ENCODE results near the gene TRAPPC8.
A peak's percentile ranks its signal among the peaks of the same experiment; 100 is the strongest.

The TRAPPC8 gene

DNA sequence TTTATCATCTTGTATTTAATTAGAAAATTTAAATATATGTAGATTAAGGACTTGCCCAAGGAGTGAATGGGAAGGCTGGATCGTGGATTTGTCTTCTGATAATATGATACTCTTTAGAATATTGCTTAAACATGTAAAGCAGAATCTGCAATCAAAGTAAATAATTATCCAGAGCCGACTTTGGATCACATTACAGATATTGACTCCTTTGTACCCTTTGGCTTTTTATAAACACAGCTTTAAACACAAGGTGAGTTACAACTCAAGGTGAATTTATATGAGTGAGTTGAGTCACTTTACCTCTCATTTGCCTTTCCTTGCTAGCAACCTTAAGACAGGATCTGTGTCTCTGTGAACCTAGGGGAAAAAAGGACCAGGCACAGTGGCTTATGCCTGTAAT, 144.5 kb downstream of the TRAPPC8 start:
- Histone ChIP-seq H4K20me1 (no peaks in the 10 kb centered on the region), H3K36me3 (no peaks in the 10 kb centered on the region), H3K9me3 (replicated peaks in 1 of 11) (no peaks in the 10 kb centered on the region), H3K4me1 (peaks cover 0 to 7% (median 0%) of the 10 kb centered on the region in 10 experiments; a peak in 3 of 20 replicates), H3K27me3 (no peaks in the 10 kb centered on the region), H3K27ac (no peak overlapping the region), H3K4me3 (no peak overlapping the region), H3K9ac (no peak overlapping the region), H3K4me2 (no peak overlapping the region)
- TF ChIP-seq Cebpa-rat (IDR thresholded peaks at IDR 0.05) = no peak

DNA sequence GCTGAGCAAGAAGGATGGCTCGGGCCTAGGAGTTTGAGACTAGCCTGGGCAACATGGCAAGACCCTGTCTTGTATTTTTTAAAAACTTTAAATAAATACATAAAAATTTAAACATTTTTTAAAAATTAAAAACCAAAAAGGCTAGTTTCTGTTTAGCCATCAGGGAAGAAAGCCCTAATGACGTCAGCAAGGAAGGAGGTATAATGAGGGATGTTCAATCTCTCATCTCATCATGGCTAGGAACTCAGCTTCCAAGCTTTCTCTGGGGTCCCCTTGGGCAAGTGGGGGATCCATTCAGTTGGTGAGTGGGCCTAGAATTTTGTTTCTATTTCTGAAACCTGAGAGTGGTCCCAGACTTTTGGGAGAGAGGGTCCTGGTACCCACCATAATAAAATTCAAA, 147.2 kb downstream of the TRAPPC8 start:
- no peaks in the 10 kb centered on the region for H3K9me3 ChIP-seq (replicated peaks in 1 of 11)
- no peaks in the 10 kb centered on the region for H3K27me3 ChIP-seq
- no peak overlapping the region for H3K9ac ChIP-seq
- H4K20me1 ChIP-seq = no peaks in the 10 kb centered on the region; a peak in 1 of 22 replicates
- no peak overlapping the region for H3K4me2 ChIP-seq
- no peak overlapping the region for H3K27ac ChIP-seq
- no peaks in the 10 kb centered on the region for H3K36me3 ChIP-seq
- TF ChIP-seq Cebpa-rat (IDR thresholded peaks at IDR 0.05) = no peak
- no peak overlapping the region for H3K4me3 ChIP-seq
- H3K4me1 ChIP-seq = peaks cover 12 to 30% (median 17%) of the 10 kb centered on the region in 10 experiments

DNA sequence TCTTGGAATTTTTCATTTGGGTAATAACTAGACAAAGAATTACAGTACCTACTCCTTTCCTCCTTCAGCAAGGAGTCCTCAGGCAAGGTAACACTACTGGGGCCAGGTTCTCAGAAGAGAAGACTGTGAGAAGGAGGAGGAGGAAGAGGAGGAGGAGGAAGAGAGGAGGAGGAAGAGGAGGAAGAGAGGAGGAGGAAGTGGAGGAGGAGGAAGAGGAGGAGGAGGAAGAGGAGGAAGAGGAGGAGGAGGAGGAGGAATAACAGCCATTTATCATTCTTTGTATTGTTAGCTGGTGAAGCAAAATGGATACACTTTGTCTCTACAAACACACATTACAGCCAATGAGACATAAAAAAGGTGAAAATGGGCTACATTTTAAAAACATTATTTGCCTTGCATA, 149.4 kb downstream of the TRAPPC8 start:
- no peak for TF ChIP-seq Cebpa-rat (IDR thresholded peaks at IDR 0.05)
- H3K9ac ChIP-seq = no peak overlapping the region

DNA sequence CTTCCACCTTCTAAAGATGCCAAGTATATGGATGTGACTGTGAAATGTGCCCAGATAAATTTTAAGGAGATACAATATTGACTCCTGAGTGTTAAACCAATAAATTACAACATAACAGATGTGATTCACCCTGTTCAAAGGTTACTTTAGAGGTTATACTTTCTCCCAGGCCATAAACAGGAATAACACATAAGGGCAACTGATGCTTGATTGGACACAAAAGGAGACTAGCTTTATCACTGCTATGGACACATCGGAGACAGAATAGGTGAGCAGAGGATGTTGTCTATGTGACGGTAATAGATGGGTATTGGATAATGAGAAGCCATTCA, 150.4 kb downstream of the TRAPPC8 start:
- H3K27me3 ChIP-seq = no peaks in the 10 kb centered on the region
- TF ChIP-seq Cebpa-rat (IDR thresholded peaks at IDR 0.05) = no peak
- no peak overlapping the region for H3K4me3 ChIP-seq
- H3K4me1 ChIP-seq = peaks cover 12 to 31% (median 17%) of the 10 kb centered on the region in 10 experiments
- H3K27ac ChIP-seq = 0 out of 22 replicates have a peak overlapping the region, but pooled peaks of 2 of the 11 experiments have one; percentile 11 to 14
- no peaks in the 10 kb centered on the region; a peak in 1 of 22 replicates for H4K20me1 ChIP-seq
- H3K36me3 ChIP-seq = no peaks in the 10 kb centered on the region
- peak overlapping the region in 10 of 11 experiments; percentile 21 to 76 (median 48); a peak in 16 of 22 replicates for H3K4me2 ChIP-seq
- no peaks in the 10 kb centered on the region for H3K9me3 ChIP-seq (replicated peaks in 1 of 11)
- H3K9ac ChIP-seq = no peak overlapping the region

More for the DNA sequence above, 149.4 kb downstream of the TRAPPC8 start:
- Histone ChIP-seq H3K4me1 (peaks cover 12 to 31% (median 17%) of the 10 kb centered on the region in 10 experiments), H3K4me3 (no peak overlapping the region), H3K27ac (no peak overlapping the region), H3K9me3 (replicated peaks in 1 of 11) (no peaks in the 10 kb centered on the region), H3K27me3 (no peaks in the 10 kb centered on the region), H3K4me2 (peak overlapping the region in 1 of 11 experiments; percentile 42; a peak in 1 of 22 replicates), H3K36me3 (no peaks in the 10 kb centered on the region), H4K20me1 (no peaks in the 10 kb centered on the region; a peak in 1 of 22 replicates)

DNA sequence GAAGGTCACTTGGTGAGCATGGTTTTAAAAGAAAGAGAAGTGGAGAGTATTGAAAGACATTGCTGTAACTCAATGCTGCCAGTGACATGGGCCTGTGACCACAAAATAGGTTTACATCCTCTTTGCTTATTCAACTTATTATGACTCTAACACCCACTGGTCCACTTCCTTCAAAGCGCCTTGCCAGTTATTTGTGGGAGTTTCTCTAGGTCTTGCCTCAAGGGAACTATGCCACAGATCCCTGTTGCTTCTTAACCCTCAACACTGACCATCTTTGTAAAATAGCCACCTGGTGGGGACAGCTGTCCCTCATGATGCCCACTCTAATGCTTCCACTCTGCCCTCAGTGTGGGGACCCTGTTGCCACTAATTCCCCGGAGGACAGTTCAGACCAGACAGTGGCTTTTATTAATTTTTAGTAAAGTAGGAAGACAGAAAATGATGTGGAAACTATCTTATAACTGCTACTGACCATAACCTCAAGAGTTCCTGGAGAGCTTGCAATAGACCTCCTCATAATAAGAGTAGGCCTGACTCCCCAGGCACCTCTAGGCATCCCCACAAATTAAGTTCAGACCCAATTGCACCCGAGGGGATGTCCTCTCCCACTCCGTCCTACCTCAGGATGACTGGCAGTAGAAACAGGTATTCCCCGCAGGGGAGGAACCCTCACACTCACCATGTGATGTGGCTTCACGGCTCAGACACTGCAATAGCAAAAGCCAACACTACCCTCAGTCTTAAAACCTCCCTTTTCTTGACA, 150.9 kb downstream of the TRAPPC8 start:
- H3K9ac ChIP-seq = no peak overlapping the region; a peak in 1 of 22 replicates
- H3K4me1 ChIP-seq = peaks cover 12 to 31% (median 17%) of the 10 kb centered on the region in 10 experiments
- no peaks in the 10 kb centered on the region for H3K9me3 ChIP-seq (replicated peaks in 1 of 11)
- peak overlapping the region in 3 of 11 experiments; percentile 11 to 18 (median 14); a peak in 3 of 22 replicates for H3K27ac ChIP-seq
- H3K4me3 ChIP-seq = no peak overlapping the region
- no peaks in the 10 kb centered on the region for H3K36me3 ChIP-seq
- no peaks in the 10 kb centered on the region; a peak in 1 of 22 replicates for H4K20me1 ChIP-seq
- TF ChIP-seq Cebpa-rat (IDR thresholded peaks at IDR 0.05) = no peak
- H3K4me2 ChIP-seq = peak overlapping the region; percentile 29 to 77 (median 47); a peak in 21 of 22 replicates
- H3K27me3 ChIP-seq = no peaks in the 10 kb centered on the region

DNA sequence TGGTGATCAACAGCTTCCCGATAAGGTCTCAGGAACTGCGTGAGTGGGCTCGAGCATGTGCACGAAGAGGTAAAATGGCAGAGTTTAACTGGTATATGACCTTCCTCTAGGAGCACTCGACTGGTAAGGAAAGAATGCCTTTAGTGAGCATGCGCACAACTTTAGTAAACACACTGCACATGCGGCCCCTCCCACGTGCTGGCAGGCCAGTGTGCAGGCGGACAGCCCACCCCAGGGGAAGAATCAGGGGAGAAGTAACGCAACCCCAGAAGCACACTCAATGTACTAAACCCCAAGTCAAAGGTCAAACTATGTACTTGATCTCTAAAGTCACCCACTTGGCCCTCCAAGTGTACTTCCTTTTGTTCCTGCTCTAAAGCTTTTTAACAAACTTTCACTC, 153.5 kb downstream of the TRAPPC8 start:
- H3K27ac ChIP-seq = no peak overlapping the region
- peaks cover 12 to 31% (median 17%) of the 10 kb centered on the region in 10 experiments for H3K4me1 ChIP-seq
- H3K4me2 ChIP-seq = no peak overlapping the region
- H3K9me3 ChIP-seq (replicated peaks in 1 of 11) = 0 out of 22 replicates have a peak, but pooled peaks cover 0 to 3% (median 0%) of the 10 kb centered on the region in 11 experiments
- H3K27me3 ChIP-seq = no peaks in the 10 kb centered on the region
- no peaks in the 10 kb centered on the region; a peak in 1 of 22 replicates for H4K20me1 ChIP-seq
- TF ChIP-seq Cebpa-rat (IDR thresholded peaks at IDR 0.05) = no peak
- H3K36me3 ChIP-seq = no peaks in the 10 kb centered on the region
- H3K4me3 ChIP-seq = no peak overlapping the region
- H3K9ac ChIP-seq = no peak overlapping the region

DNA sequence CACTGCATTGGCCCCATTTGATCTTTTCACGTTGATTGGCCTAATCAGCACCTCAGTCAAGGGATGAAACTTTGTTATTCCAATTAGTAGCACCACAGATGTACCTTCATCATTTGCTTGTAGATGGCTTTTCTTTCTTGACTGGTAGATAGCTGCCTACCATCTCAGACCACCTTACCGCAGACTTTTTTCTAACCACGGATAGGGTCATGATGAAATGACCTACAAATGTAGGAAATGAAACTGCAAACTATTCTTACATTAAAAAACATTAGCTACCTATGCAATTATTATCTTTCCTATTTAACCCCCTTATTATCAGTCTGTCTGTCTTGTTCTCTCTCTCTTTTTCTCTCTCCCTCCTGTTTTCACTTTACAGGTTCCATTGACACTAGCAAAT, 159.9 kb downstream of the TRAPPC8 start:
- no peak overlapping the region for H3K4me3 ChIP-seq
- no peaks in the 10 kb centered on the region for H3K27me3 ChIP-seq
- H3K4me2 ChIP-seq = no peak overlapping the region
- H3K4me1 ChIP-seq = no peaks in the 10 kb centered on the region
- H3K27ac ChIP-seq = no peak overlapping the region
- no peaks in the 10 kb centered on the region for H4K20me1 ChIP-seq
- no peak for TF ChIP-seq Cebpa-rat (IDR thresholded peaks at IDR 0.05)
- H3K36me3 ChIP-seq = no peaks in the 10 kb centered on the region; a peak in 1 of 22 replicates
- no peak overlapping the region for H3K9ac ChIP-seq
- peaks cover 23 to 28% (median 25%) of the 10 kb centered on the region in 11 experiments for H3K9me3 ChIP-seq (replicated peaks in 1 of 11)

All from BLaER1 treated with 17β-estradiol and CSF1 and Interleukin-3, amounts not matched to agents 10 nM and 100 nM (cell line).